Superior temporal gyrus (tissue), 1 donor: ENCODE data around the gene SYT15.
"Not testable (repeated sequence)": the region's sequence is repeated elsewhere in the genome, so short reads cannot be mapped to it uniquely, and the experiment has no call there.

ENCODE experiments used
- DNase-seq: peaks from one replicate; pipeline ENCODE4 v3.0.0-alpha.2; 2016; ENCODE audit errors: extremely low spot score

SYT15 gene

DNA sequence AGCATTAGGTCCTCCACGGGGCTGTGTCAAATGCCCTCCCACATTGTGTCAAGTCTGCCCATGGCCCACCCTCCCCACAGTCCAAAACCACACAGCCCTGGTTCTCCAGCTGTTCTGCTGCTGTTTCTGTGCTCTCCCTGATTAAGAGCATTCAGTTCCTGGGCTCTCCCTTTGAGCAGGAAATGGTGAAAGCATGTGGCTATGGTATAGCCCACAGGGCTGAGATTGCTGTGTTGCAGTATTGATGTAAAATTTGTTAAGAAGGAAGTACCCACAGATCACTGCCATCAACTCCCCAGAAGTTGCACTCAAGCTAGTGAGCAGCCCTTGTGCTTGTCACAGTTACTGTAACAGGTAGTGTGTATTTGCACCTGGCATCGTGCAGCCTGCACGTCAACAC, 9.3 kb downstream of the SYT15 start:
- DNase-seq: not testable (repeated sequence)

- not testable (repeated sequence) for DNase-seq
These were observed 10.7 kb downstream of the SYT15 start for GRCh38 chr10:46589589-46589988.

DNA sequence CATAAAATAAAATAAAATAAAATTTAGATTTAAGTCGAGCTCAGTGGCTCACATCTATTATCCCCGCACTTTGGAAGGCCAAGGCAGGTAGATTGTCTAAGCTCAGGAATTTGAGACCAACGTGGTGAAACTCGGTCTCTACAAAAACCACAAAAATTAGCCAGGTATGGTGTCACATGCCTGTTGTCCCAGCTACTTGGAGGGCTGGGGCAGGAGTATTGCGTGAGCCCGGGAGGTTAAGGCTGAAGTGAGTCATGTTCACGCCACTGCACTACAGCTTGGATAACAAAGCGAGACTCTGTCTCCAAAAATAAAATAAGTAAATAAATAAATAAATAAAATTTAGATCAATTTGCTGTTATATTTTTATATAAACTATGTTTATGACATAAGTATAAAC, 12.1 kb downstream of the SYT15 start:
- DNase-seq: not testable (repeated sequence)

DNA sequence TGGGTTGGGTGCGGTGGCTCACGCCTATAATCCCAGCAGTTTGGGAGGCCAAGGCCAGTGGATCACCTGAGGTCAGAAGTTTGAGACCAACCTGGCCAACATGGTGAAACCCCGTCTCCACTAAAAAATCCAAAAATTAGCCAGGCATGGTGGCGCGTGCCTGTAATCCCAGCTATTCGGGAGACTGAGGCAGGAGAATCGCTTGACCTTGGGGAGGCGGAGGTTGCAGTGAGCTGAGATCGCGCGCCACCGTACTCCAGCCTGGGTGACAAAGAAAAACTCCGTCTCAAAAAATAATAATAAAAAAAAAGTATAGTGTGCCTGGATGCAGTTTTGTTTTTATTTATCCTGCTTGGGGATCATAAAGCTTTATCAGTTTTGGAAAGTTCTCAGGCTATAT, 14.4 kb downstream of the SYT15 start:
- DNase-seq: not testable (repeated sequence)

DNA sequence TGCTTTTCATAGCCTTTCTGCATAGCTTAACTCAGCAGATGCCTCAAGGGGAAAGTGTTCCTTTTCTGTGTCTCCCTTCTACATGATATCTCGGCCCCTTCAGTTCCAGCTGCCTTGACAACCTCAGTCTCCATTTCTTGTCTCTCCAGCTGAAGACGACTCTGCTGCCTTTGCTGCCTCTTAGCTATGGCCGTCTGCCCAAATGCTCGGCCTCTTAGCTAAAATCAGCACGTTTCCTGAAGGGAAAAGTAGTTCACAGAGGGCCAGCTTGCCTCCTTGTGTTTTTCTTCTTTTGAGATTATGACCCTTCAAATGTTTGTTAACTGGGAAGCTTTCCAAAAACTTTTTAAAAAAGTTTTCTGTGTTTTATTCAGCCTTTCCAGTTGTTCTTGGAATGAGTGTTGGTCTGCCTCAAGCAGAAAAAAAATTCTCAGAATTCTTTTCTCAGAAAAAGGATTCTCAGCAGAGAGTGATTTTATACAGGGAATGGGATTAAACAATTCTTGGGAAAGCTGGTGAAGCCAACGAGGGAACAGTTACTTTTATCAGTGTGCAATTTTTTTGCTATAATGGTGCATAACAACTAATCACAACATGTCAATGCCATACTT, 15.6 kb downstream of the SYT15 start:
- not testable (repeated sequence) for DNase-seq

DNA sequence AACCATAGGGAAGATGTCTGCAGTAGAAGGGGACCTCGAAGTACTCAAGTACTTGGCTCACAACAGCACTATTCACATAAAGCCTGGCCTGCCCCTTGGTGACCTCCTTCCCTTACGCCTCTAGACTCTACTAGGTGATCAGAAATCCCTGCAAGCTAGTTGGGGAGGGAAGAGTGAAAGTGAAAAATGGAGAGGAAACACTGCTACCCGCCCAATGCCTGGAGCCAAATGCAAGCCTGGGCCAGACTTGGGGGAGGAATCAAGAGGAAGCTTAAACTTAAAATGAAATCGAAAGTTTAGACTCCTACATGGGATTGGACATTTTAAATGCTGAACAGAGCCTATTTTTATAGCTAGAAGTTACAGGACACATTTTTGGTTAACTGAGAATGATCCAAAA, 17.6 kb downstream of the SYT15 start:
- not testable (repeated sequence) for DNase-seq

DNA sequence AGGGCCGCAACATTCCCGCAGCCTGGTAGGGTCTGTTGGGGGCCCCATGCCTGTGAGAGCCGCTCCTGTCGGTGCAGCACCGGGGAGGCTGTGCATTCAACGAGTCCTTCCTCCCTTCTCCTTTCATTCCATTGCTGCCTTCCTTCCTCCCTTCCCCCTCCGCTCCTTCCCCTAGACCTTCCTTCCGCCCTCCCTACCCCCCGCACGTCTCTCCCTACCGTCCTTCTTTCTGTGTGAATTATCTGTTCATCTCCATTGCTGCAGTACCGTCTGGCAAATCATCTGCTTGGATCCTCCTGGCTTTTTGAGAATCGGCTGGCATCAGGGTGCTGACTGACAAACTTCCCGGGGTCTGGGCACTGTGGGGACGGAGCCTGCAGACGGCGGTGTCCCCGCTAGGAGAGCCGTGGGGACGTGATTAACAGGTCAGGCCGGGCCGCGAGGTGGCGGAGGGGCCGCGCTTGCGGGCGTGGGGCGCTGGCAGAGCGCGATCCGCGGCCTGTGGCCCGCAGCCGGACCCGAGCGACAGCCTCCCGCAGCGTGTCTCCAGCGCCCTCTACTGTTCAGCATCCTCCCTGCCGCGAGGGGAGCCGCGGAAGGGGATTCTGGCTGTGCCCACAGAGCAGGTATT, 18.8 kb downstream of the SYT15 start:
- not testable (repeated sequence) for DNase-seq

GRCh38 chr10:46600516-46600915, 21.6 kb downstream of the SYT15 start:
- DNase-seq: not testable (repeated sequence)

DNA sequence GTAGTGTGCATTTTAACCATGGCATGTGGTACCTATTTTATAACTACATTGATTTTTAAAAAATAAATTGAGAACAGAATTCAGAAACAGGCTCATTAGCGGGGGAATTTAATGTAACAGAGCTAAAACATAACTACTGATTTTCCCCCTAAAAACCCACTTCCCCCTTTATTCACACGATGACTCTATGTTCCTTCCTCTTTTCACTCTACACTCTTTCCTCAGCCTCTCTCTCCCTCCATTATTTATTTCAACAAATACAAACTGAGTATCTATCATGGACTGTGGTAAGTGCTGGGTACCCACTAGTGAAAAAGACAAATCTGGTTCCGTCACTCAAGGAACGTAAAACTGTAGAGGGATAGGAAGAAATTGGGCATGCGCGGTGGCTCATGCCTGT, 36.6 kb downstream of the SYT15 start:
- DNase-seq: not testable (repeated sequence)

DNA sequence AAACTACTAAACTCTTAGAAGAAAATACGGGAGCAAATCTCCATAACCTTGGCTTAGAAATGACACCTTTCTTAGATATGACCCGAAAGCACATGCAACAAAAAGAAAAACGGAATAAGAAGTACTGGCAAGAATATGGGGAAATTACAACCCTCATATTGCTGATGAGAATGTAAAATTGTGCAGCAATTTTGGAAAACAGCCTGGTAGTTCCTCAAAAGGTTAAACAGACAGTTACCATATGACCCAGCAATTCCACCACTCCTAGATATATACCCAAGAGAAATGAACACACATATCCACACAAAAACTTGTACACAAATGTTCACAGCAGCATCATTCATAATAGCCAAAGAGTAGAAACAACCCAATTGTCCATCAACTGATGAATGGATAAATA, 37.3 kb downstream of the SYT15 start:
- DNase-seq: not testable (repeated sequence)

DNA sequence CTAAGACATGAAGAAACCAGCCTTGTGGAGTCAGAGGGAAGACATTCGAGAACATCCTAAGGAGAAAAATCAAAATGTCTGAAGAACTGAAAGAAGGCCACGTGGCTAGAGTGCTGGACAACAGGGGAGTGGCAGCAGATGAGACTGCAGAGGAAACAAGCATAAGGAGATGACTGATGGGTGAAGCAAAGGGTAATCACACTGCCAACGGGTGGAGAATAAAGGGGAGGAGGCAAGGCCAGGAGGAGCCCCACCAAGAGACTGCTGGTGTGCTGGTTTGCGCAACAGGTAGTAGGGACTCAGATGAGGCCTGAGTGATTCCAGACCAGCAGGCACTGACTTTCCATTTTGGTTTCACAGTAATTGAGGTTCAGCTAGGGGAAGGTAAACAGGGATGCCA, 38.2 kb downstream of the SYT15 start:
- DNase-seq: not testable (repeated sequence)

- not testable (repeated sequence) for DNase-seq
These were observed 39.0 kb downstream of the SYT15 start for GRCh38 chr10:46617913-46618312.

DNA sequence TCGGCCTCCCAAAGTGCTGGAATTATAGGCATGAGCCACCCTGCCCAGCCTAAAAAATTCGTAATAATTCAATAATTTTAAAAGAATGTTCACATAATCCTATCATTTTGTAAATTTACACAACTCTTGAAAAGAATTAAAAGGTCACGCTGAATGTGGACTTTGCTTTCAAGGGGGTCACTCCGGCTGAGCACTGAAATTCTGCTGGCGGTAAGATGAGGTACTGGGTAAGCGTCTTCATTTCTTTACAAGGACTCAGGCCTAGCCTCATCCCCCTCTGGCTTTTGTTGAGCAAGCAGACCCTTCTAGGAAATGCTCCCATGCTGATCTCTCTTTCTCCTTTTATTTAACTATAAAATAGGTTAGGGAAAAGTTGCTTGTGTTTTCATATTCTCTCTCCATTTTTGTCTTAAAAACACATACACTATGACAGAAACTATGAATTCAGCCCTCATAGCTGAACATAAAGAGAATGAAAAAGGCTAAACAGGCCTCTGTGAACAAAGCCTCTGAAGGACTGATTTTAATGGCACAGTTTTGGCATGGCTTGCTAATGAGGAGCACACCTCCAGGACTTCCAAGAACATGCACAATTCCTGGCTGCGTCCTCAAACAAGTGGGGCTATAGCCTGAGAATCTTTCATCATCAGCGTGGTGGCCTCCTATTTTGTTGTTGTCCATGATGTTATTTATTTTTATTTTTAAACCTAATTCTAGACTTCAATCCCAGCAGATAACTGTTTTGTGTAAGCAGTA, 45.1 kb downstream of the SYT15 start:
- DNase-seq: not testable (repeated sequence)

GRCh38 chr10:46629805-46630204, 50.9 kb downstream of the SYT15 start:
- not testable (repeated sequence) for DNase-seq

DNA sequence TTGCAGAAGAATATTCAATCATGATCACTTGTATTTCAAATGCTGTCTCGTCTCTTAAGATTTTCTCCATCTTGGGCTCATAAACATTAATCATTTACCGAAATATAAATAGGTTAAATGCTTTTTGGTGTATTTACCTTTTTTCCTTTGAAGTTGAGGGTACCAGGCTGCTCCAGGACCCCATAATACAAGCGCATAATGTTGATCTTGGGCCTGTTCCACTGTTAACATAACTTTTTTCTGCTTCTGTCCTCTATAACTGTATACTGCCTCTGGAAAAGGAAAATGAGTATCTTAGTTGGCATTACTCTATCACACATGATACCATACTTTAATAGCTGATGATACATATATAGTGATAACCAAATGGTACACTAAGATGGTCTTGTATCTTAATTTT, 51.9 kb downstream of the SYT15 start:
- DNase-seq: not testable (repeated sequence)

- DNase-seq: not testable (repeated sequence)
These were observed 52.8 kb downstream of the SYT15 start for GRCh38 chr10:46631683-46632082.

GRCh38 chr10:46634698-46635097, 55.8 kb downstream of the SYT15 start:
- not testable (repeated sequence) for DNase-seq

- DNase-seq: not testable (repeated sequence)
These were observed 56.5 kb downstream of the SYT15 start for GRCh38 chr10:46635364-46635959.

DNA sequence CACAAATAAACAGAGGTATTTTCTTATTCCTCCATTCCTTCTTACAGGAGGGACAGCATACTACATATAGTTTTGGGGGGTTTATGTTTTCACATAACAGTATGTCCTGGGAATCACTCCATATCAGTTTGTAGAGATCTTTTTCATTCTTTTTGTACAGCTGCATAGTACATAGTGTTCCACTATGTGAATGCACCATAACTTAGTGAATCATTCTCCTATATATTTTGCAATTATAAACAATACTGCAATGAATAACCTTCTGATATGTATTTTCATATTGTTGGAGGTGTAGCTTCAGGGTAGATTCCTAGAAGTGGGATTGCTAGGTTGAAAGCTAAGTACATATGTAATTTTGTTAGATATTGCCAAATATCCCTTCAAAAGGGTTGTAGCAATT, 61.1 kb downstream of the SYT15 start:
- DNase-seq: not testable (repeated sequence)
